HL-60 (cell line): ENCODE data around the gene CNN3.

Source experiments
- DNase-seq, 2 experiments: peaks; one replicate each; pipeline ENCODE4 v3.0.0-alpha.2; 2010 to 2020; ENCODE audit warnings: low read depth in 1 of 2, low spot score in 1 of 2
- H3K27ac ChIP-seq: fragments of 250-450 bp; sonication (Bioruptor Pico); replicated peaks from 2 replicates; pipeline ENCODE4 v1.5.1; 2020; ENCODE audit warnings: mild to moderate bottlenecking, moderate library complexity
- H3K27me3 ChIP-seq: fragments of 250-450 bp; sonication (Bioruptor Pico); 2 replicates; pipeline ENCODE4 v1.5.1; 2021; ENCODE audit warnings: mild to moderate bottlenecking, moderate library complexity; ENCODE audit not compliant: insufficient read depth, poor library complexity, severe bottlenecking
- H3K4me3 ChIP-seq: replicated peaks from 2 replicates; pipeline ENCODE4 v1.5.1; 2011; ENCODE audit warnings: mild to moderate bottlenecking, control low read depth, low read length; ENCODE audit not compliant: insufficient read depth
- CTCF ChIP-seq: IDR thresholded peaks from one replicate; pipeline ENCODE4 v1.5.1; 2011; ENCODE audit warnings: low read length, control low read depth, inconsistent platforms; ENCODE audit not compliant: insufficient read depth
- GABPA ChIP-seq: IDR thresholded peaks from 2 replicates; pipeline ENCODE4 v1.6.1; 2012; ENCODE audit warnings: low read depth
- POLR2AphosphoS5 ChIP-seq: IDR thresholded peaks from 2 replicates; pipeline ENCODE4 v1.6.1; 2012; ENCODE audit warnings: low read depth
- REST ChIP-seq: IDR thresholded peaks from 2 replicates; pipeline ENCODE4 v1.6.1; 2012; ENCODE audit warnings: low read depth; ENCODE audit not compliant: insufficient replicate concordance
- SPI1 ChIP-seq: IDR thresholded peaks from 2 replicates; pipeline ENCODE4 v1.6.1; 2012; ENCODE audit warnings: low read depth, mild to moderate bottlenecking, borderline replicate concordance

CNN3 gene

GRCh38 chr1:94934551-94934950 lies 7.6 kb upstream of the CNN3 start:
- TF ChIP-seq CTCF (no peak), GABPA (no peak), REST (no peak), SPI1 (no peak), POLR2AphosphoS5 (no peak)
- Histone ChIP-seq H3K4me3 (no peak overlapping the region), H3K27me3 (peaks cover 3% of the 10 kb centered on the region), H3K27ac (no peak overlapping the region)
- DNase-seq: no peak

- Histone ChIP-seq H3K4me3 (no peak overlapping the region), H3K27me3 (peaks cover 28% of the 10 kb centered on the region), H3K27ac (no peak overlapping the region)
- TF ChIP-seq POLR2AphosphoS5 (no peak), REST (no peak), SPI1 (no peak), CTCF (no peak), GABPA (no peak)
- DNase-seq: no peak
These were observed 4.4 kb upstream of the CNN3 start for GRCh38 chr1:94931254-94931841.

GRCh38 chr1:94929351-94930217 lies 2.7 kb upstream of the CNN3 start:
- Histone ChIP-seq H3K4me3 (no peak overlapping the region), H3K27me3 (peaks cover 44% of the 10 kb centered on the region), H3K27ac (no peak overlapping the region)
- no peak for DNase-seq
- TF ChIP-seq GABPA (no peak), REST (no peak), CTCF (no peak), SPI1 (no peak), POLR2AphosphoS5 (no peak)
